GM19193 (cell line): Measurements from ENCODE around the gene CDH13.

Source experiments
- POLR2A ChIP-seq: IDR thresholded peaks from 4 replicates; pipeline ENCODE4 v1.6.1; 2011; ENCODE audit not compliant: insufficient read depth, insufficient read length; ENCODE audit errors: extremely low read depth

Gene CDH13

GRCh38 chr16:83010776-83011720 lies 384.3 kb downstream of the CDH13 start:
- TF ChIP-seq POLR2A: no peak

GRCh38 chr16:83011939-83012338 lies 385.2 kb downstream of the CDH13 start:
- TF ChIP-seq POLR2A: no peak

- no peak for TF ChIP-seq POLR2A
These were observed 386.3 kb downstream of the CDH13 start for GRCh38 chr16:83013071-83013470.

GRCh38 chr16:83019963-83020362 lies 393.2 kb downstream of the CDH13 start:
- TF ChIP-seq POLR2A: no peak

- no peak for TF ChIP-seq POLR2A
These were observed 394.3 kb downstream of the CDH13 start for GRCh38 chr16:83021045-83021444.

GRCh38 chr16:83021746-83022145 lies 395.0 kb downstream of the CDH13 start:
- TF ChIP-seq POLR2A: no peak

GRCh38 chr16:83023011-83023410 lies 396.2 kb downstream of the CDH13 start:
- TF ChIP-seq POLR2A: no peak

- no peak for TF ChIP-seq POLR2A
These were observed 396.9 kb downstream of the CDH13 start for GRCh38 chr16:83023640-83024039.

GRCh38 chr16:83027973-83028372 lies 401.2 kb downstream of the CDH13 start:
- TF ChIP-seq POLR2A: no peak

GRCh38 chr16:83029467-83029866 lies 402.7 kb downstream of the CDH13 start:
- no peak for TF ChIP-seq POLR2A

GRCh38 chr16:83031524-83031923 lies 404.8 kb downstream of the CDH13 start:
- no peak for TF ChIP-seq POLR2A

- TF ChIP-seq POLR2A: no peak
These were observed 410.3 kb downstream of the CDH13 start for GRCh38 chr16:83037102-83037501.

GRCh38 chr16:83037884-83038283 lies 411.1 kb downstream of the CDH13 start:
- no peak for TF ChIP-seq POLR2A

- TF ChIP-seq POLR2A: no peak
These were observed 413.4 kb downstream of the CDH13 start for GRCh38 chr16:83040174-83040573.

GRCh38 chr16:83044589-83044988 lies 417.8 kb downstream of the CDH13 start:
- TF ChIP-seq POLR2A: no peak

- TF ChIP-seq POLR2A: no peak
These were observed 419.0 kb downstream of the CDH13 start for GRCh38 chr16:83045790-83046189.
